RWPE1 (cell line): Measurements from ENCODE around the gene PPARGC1A.

Experiments
- CTCF ChIA-PET: fragments of 350-600 bp; sonication (Branson Sonifier 250); formaldehyde crosslinking; extraction: SDS; loops from one replicate; lab custom pipeline; 2021; lab: Yijun Ruan, JAX
- POLR2A ChIA-PET: fragments of 400-600 bp; formaldehyde crosslinking; extraction: SDS; loops from one replicate; lab custom pipeline; 2020; ENCODE audit warnings: antibody characterized with exemption; ENCODE audit not compliant: low non-redundant PET; lab: Yijun Ruan, JAX
- DNase-seq: peaks from one replicate; pipeline ENCODE4 v3.0.0; 2012; ENCODE audit warnings: low spot score
- H3K27ac ChIP-seq: fragments of 450-650 bp; 2 replicates; pipeline ENCODE4 v1.5.1; 2017
- TF ChIP-seq, protein P1 (sequence below): fragments of 450-650 bp; conservative IDR thresholded peaks from 2 replicates; pipeline ENCODE4 v1.5.1; 2017; ENCODE audit warnings: low read depth, mild to moderate bottlenecking

Gene PPARGC1A

DNA sequence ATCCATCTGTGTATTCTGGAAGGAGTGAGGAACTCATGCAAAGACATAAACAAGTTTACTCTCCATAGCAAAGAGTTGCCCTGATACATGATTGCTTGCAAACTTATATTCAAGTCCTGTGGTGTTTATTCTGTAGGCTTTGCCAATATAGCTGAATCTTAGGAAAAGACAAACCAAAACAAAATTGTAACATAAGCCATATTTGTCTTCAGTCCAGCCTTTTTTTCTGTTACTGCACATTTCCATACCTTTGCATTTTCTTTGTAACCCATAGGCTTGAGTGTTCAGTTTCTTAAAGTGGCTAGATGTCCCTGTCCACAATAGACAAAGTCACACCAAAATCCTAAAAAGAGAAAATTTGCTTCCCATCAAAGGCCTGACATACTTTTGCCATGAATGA is 120.4 kb downstream of the PPARGC1A start:
- CTCF ChIA-PET: no interaction called here
- DNase-seq: no peak

DNA sequence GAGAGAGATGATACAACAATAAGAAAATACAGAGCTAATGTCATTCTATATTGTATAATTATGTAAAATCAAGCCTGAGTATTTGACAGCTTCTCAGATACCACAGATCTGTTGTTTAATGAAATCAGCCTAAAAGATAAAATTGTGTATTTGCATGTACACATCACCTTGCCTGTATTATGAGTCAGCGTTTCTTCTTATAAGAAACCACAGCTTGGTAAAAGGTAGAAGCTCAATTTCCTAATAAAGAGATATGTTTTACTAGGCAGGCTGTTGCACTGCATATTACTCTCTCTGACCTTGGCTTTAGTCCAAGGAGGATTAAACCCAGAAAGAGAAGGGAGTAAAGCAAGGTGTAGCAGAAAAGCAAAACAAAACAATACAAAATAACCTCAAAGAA is 121.3 kb downstream of the PPARGC1A start:
- ChIA-PET POLR2A (no interaction called here), CTCF (no interaction called here)
- H3K27ac ChIP-seq: no peak overlapping the region

More for the DNA sequence above, 120.4 kb downstream of the PPARGC1A start:
- TF ChIP-seq, protein P1, sequence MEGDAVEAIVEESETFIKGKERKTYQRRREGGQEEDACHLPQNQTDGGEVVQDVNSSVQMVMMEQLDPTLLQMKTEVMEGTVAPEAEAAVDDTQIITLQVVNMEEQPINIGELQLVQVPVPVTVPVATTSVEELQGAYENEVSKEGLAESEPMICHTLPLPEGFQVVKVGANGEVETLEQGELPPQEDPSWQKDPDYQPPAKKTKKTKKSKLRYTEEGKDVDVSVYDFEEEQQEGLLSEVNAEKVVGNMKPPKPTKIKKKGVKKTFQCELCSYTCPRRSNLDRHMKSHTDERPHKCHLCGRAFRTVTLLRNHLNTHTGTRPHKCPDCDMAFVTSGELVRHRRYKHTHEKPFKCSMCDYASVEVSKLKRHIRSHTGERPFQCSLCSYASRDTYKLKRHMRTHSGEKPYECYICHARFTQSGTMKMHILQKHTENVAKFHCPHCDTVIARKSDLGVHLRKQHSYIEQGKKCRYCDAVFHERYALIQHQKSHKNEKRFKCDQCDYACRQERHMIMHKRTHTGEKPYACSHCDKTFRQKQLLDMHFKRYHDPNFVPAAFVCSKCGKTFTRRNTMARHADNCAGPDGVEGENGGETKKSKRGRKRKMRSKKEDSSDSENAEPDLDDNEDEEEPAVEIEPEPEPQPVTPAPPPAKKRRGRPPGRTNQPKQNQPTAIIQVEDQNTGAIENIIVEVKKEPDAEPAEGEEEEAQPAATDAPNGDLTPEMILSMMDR: no peak
- no peak overlapping the region for H3K27ac ChIP-seq
- POLR2A ChIA-PET: no interaction called here

DNA sequence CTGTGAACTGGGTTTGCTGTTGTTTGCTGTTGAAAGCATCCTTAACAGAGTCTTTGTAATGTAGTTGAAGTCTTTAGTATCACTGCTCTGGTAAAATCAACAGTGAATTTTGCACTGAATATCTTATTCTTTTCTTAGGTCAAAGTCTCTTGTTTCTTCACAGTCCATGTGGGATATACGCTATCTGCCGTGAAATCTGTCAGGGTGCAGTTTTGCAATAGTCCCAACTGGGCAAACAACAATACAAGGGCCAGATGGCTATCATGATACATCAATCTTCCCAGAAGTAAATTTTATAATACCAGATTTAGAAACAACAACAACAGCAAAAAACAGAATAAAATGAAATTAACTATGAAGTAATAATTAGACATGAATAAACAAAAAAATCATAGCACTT is 123.5 kb downstream of the PPARGC1A start:
- DNase-seq: no peak
- POLR2A ChIA-PET: no interaction called here
- TF ChIP-seq, protein P1: no peak
- no peak overlapping the region for H3K27ac ChIP-seq
- CTCF ChIA-PET: no interaction called here

More for the DNA sequence above, 121.3 kb downstream of the PPARGC1A start:
- TF ChIP-seq, protein P1: no peak
- DNase-seq: no peak

DNA sequence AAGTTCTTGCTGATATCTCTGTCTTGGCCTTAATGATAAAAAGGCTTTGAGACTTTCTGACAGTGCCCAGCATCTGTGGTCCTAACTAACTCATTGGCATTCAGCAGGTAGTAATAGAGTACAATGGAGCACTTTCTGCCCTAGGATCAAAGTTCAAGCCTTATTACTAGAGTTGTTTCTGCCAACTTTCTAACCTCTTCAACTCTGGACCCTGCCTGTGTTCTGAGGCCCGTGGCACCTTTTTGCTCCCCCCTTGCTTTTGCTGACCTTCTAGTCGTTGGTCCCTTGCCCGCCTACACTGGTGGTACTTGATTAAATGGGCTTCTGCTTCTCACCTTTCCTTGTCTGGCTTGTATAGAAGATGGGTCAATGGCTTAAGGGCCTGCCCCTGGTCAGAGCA is 126.3 kb downstream of the PPARGC1A start:
- TF ChIP-seq, protein P1: no peak
- H3K27ac ChIP-seq: no peak overlapping the region
- POLR2A ChIA-PET: no interaction called here
- no peak for DNase-seq
- CTCF ChIA-PET: no interaction called here

DNA sequence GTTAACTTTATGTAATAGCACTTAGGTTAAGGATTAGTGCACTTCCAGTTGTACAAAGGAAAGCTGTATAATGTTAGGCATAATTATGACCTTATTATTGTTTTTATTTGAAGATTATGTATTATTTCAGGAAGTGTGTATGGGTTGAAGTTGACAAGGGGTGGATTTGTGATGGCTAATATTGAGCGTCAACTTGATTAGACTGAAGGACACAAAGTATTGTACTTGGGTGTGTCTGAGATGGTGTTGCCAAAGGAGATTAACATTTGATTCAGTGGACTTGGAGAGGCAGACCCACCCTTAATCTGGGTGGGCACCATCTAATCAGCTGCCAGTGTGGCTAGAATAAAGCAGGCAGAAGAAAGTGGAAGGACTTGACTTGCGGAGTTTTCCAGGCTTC is 127.3 kb downstream of the PPARGC1A start:
- ChIA-PET POLR2A (no interaction called here), CTCF (no interaction called here)
- no peak for DNase-seq
- TF ChIP-seq, protein P1: no peak
- H3K27ac ChIP-seq: no peak overlapping the region

DNA sequence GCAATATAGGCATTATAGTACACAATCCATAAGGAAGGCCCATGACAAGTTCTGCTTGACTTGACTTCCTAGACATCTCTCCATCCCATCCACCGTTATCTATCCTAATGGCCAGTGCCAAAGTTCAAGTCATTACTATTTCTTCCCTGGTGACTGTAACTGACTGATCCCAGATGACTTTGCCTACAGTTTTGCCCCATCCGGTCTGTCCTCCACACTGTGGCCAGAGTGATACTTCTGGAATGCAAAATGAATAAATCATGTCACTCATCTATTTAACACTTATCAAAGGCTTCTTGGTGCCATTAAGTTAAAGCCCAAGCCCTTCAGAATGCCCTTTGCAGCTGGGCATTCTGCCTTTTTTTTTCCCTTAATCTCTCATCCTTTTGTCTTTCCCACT is 130.8 kb downstream of the PPARGC1A start:
- POLR2A ChIA-PET: no interaction called here
- CTCF ChIA-PET: no interaction called here
- no peak for DNase-seq
- TF ChIP-seq, protein P1: no peak
- H3K27ac ChIP-seq: no peak overlapping the region

DNA sequence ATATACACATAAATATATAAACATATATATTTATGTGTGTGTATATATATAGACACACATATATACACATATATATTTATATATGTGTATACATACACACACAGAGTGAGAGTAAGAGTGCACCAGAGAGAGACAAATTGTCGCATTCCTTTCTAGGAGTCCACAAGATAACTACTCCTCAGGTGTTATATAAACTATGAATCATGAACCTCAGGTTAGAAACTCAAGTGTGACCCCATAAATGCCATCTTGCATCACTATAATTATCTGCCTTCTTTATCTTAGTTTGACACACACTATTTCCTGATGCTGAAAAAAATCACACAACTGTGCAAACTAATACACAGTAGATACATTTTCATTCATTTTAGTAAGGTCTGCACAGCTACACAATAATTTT is 135.2 kb downstream of the PPARGC1A start:
- CTCF ChIA-PET: no interaction called here
- H3K27ac ChIP-seq: no peak overlapping the region
- POLR2A ChIA-PET: no interaction called here
- no peak for DNase-seq
- TF ChIP-seq, protein P1: no peak
